DMS79 treated with DMSO at 0.1 percent for 48 hours (cell line): ENCODE data around the gene GDPGP1.

Source experiments
- DNase-seq: peaks from one replicate; lab custom pipeline; 2025; lab: John Stamatoyannopoulos, UW

Gene GDPGP1

GRCh38 chr15:90205050-90205848 lies 28.8 kb upstream of the GDPGP1 start:
- peak; percentile 60 for DNase-seq

GRCh38 chr15:90205886-90206285 lies 28.1 kb upstream of the GDPGP1 start:
- DNase-seq, result peak; percentile 52

- DNase-seq, result no peak
Measured at GRCh38 chr15:90207252-90207651, 26.8 kb upstream of the GDPGP1 start.

GRCh38 chr15:90208356-90208755 lies 25.7 kb upstream of the GDPGP1 start:
- DNase-seq, result no peak

- no peak for DNase-seq
Measured at GRCh38 chr15:90209591-90209990, 24.4 kb upstream of the GDPGP1 start.

GRCh38 chr15:90210593-90210992 lies 23.4 kb upstream of the GDPGP1 start:
- peak; percentile 19 for DNase-seq

GRCh38 chr15:90211009-90211408 lies 23.0 kb upstream of the GDPGP1 start:
- no peak for DNase-seq

- no peak for DNase-seq
Measured at GRCh38 chr15:90211440-90212143, 22.4 kb upstream of the GDPGP1 start.

- DNase-seq, result peak; percentile 34
Measured at GRCh38 chr15:90212221-90213098, 21.5 kb upstream of the GDPGP1 start.

GRCh38 chr15:90213122-90213817 lies 20.7 kb upstream of the GDPGP1 start:
- DNase-seq, result peak; percentile 86

GRCh38 chr15:90213818-90214204 lies 20.2 kb upstream of the GDPGP1 start:
- DNase-seq, result peak; percentile 72

- DNase-seq, result no peak
Measured at GRCh38 chr15:90214553-90215196, 19.3 kb upstream of the GDPGP1 start.

- no peak for DNase-seq
Measured at GRCh38 chr15:90217671-90218394, 16.2 kb upstream of the GDPGP1 start.

- DNase-seq, result no peak
Measured at GRCh38 chr15:90219421-90220141, 14.4 kb upstream of the GDPGP1 start.

- DNase-seq, result no peak
Measured at GRCh38 chr15:90221246-90221900, 12.6 kb upstream of the GDPGP1 start.

- no peak for DNase-seq
Measured at GRCh38 chr15:90222547-90222946, 11.5 kb upstream of the GDPGP1 start.

- no peak for DNase-seq
Measured at GRCh38 chr15:90223441-90224165, 10.4 kb upstream of the GDPGP1 start.

GRCh38 chr15:90225047-90225446 lies 9.0 kb upstream of the GDPGP1 start:
- no peak for DNase-seq
